Sciatic nerve (tissue), 2 donors: ENCODE measurements around the gene TMSB4X. TPM values are rescaled to one million over a fixed set of nuclear protein-coding genes. Genes with fewer than 3 reads are reported as not detected.
"Not testable (repeated sequence)": the region's sequence is repeated elsewhere in the genome, so short reads cannot be mapped to it uniquely, and the experiment has no call there.

Source experiments
- ATAC-seq: fragments of 200-7000 bp; cut with Tn5 transposase; one replicate; pipeline ENCODE4 v1.9.1; 2020; ENCODE audit warnings: mild to moderate bottlenecking, moderate library complexity
- DNase-seq: peaks from one replicate; pipeline ENCODE4 v3.0.0-alpha.2; 2020; ENCODE audit warnings: low spot score
- intact Hi-C: fragments of 100-400 bp; cut with DNase I; formaldehyde crosslinking; loops from one replicate; pipeline ENCODE4 v1.14.2; 2022
- total RNA-seq: library from RNA; stranded (reverse); fragmentation: NEBNext Ultra II Directional; extraction: Animal tissue kit (Norgen Biotek cat#: 25700); gene quantifications from one replicate; pipeline ENCODE4 v1.2.1, GENCODE V29; 2021
- donor health status: DM: no; HTN: no; CAD: no.
- donor health status: DM: no; HTN: no; CAD: no.

TMSB4X gene
- total RNA-seq, 1 donor from 2014 or later = 3,078 TPM

DNA sequence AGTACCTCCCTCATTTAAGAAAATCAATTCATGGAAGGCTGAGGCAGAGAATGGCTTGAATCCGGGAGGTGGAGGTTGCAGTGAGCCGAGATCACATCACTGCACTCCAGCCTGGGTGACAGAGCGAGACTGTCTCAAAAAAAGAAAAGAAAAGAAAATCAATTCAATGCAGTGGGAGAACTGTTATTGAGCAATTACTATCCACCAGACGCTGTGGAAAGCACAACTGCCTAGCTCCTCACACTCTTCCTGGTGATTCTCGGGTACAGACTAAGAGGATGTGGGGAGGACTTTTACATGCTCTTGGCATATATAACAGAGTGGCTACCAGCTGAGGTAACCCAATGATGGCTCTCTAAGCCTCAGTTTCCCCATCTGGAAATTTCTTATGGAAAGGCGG is 2.7 kb upstream of the TMSB4X start:
- intact Hi-C loops = loop anchor here (10.0 kb wide), 1 partner anchor 513 kb away; no protein-coding TSS in a partner anchor
- ATAC-seq (no peak), DNase-seq (no peak)

DNA sequence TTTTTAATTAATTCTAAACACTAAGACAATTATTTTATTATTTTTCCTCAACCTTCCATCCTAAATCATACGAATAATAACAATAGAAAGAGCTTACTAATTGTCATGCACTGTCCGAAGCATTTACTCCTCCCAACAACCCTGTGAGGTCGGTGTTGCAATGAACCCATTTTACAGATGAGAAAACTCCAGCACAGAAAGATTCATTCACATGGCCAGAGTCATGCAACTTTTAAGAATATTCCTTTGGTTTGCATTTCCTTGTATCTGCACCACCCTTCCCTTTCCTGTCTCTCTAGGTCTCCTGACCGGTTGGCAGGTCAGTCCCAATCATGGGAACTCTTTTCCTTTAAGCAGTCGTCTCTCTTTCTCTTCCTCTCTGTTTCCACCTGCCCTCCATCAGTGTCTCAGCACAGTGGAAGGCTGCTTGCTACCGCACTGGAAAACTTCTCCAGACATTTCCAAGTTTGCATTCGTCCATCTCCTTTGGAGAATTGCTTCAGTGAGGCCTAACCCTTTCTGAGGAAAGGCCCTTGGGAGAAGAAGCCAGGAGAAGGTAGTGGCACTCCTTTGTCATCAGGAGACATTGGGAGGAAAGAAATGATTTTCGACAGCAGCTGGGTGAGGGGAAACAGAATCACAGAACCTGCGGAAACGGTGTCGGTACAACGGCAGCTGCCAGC is 1.9 kb upstream of the TMSB4X start:
- no peak for ATAC-seq
- DNase-seq = no peak
- intact Hi-C loops = loop anchor here (10.0 kb wide), 1 partner anchor 512 kb away; no protein-coding TSS in a partner anchor

DNA sequence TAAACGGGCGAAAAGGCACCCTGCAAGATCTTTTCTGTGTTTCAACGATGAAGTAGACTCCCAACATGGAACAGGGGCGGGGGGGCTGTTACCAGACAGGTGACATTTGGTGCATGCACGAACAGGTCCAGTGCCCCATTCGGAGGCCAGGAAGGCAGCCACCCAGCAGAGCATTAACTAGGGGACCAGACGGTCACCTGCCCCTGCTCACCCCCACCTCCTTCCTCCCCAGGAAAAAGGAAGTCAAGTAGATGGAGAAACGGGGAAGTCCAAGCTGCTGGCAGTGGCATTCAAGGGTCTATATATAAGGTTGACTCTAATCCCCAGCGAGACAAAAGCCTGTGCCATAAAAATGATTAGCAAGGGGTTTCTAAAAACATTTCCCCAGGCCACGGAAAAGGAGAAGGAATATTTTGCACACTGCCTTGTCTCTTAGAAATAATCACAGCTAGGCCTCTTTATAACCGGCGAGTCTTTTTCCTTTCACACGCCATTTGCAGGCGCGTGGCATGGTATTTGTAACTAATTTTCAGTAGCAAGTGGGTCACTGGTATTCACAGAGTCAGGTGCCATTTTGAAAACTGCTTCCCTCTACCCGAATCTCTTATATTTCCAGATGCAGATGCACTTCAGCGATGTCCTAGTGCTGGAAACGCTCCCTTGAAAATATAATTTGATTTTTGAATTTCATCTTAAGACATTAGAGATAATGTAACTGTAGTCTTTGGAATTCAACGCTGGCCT is 1.2 kb upstream of the TMSB4X start:
- ATAC-seq (no peak), DNase-seq (peak; percentile 65)
- intact Hi-C loops = loop anchor here (10.0 kb wide), 1 partner anchor 511 kb away; no protein-coding TSS in a partner anchor

DNA sequence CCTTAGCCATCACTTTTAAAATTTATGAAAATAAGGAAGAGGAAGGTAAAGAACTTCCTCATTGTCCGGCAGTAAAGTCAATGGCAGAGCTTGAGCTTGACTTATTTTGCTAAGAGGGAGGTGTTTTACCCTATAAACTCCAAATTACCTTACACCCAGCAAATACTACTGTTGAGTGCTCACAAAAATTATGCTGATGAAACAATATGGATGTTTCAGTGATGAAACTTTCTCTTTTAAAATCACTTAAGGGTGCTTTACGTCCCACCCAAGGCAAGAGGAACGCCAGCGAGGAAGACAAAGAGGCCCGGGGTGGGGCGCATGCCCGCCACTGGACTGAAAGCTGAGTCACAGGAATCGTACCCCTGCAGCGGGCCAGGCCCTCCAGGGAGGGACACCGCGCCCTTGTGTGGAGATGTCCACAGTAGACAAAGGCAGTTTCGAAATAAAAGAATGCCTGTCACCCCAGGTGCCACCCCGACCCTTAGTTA is 560 bp upstream of the TMSB4X start:
- DNase-seq (peak; percentile 74), ATAC-seq (peak; percentile 58)
- intact Hi-C loops = loop anchor here (10.0 kb wide), 1 partner anchor 510 kb away; no protein-coding TSS in a partner anchor

DNA sequence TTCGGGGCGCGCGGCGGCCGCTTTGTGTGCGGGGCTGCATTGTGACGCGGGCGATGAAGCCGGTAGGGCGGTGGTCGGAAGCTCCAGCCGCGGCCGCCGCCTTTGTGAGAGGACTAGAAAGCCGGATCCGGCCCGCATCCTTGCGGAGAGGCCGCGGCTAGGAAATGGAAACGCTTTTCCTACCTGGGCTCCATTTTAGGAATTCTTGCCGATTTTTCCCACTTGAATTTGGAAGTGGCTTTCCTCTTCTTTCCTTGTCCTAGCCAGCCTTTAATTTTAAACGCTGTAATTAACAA is 708 bp downstream of the TMSB4X start:
- DNase-seq (peak; percentile 66), ATAC-seq (peak; percentile 11)
- intact Hi-C loops = loop anchor here (10.0 kb wide), 1 partner anchor 509 kb away; no protein-coding TSS in a partner anchor

DNA sequence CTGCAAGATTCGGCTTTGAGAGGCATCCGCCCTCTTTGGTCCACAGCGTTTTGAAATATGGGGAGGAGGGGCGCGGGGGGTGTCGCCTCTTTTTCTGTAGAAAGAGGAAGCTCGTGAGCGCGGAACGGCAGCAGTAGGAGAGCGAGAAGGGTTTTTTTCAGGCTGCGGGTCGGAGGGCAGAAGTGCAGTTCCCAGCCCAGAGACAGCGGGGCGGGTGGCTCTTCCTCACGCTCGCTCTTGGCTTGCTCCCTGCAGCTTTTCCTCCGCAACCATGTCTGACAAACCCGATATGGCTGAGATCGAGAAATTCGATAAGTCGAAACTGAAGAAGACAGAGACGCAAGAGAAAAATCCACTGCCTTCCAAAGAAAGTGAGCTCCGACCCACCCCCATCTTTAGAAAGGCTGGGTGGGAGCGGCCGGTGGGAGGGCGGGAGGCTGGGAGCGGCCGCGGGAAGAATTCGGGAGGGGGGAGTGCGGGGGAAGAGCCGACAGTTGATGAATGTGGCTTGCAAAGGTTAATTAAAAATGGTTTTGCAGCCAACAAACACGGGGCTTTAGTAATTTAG is 1.2 kb downstream of the TMSB4X start:
- intact Hi-C loops = loop anchor here (10.0 kb wide), 1 partner anchor 509 kb away; no protein-coding TSS in a partner anchor
- DNase-seq (peak; percentile 67), ATAC-seq (peak; percentile 41)

DNA sequence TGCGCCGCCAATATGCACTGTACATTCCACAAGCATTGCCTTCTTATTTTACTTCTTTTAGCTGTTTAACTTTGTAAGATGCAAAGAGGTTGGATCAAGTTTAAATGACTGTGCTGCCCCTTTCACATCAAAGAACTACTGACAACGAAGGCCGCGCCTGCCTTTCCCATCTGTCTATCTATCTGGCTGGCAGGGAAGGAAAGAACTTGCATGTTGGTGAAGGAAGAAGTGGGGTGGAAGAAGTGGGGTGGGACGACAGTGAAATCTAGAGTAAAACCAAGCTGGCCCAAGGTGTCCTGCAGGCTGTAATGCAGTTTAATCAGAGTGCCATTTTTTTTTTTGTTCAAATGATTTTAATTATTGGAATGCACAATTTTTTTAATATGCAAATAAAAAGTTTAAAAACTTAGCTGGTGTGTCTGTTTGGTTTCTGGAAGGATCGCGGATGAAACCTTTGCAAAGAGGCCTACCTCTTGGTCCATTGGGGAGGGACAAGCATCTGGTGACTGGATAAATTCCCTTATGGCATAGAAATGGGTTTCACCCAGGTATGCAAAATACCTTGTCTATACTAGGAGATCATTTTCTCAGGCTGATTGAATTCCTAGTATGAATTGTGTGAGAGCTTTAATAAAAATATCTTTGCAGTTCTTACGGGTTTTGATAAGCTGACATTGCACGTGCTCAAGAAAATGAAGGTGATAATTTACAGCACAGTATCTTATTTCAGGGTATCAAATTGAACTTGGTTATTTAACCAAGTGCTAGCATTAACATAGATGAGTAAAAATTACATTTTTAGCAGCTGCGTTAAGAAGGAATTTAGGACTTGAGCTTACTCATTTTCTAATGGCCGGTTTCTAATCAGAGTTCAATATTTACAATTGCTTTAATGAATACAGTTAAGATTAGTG is 2.2 kb downstream of the TMSB4X start:
- not testable (repeated sequence) for DNase-seq, ATAC-seq
- intact Hi-C loops = loop anchor here (10.0 kb wide), 1 partner anchor 508 kb away; no protein-coding TSS in a partner anchor

DNA sequence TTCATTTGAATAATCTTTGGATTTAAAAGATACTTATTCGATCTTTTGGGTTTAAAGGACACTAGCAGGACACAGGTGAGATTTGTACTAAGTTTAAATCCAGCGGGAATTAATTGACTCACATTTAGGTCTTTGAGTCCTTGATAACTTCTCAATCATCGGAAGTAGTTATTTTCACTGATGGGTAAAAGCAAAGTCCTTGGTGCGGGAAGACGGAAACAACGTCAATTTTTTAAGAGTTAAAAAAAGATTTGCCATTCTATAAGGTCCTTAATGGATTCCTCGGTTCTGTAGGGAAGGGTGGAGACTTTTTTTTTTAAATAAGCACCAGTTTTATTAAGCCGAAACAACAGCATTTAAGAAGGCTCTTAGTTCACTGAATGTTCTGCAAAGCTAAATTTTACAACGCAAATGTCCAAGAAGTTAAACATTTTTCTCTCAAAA is 2.9 kb downstream of the TMSB4X start:
- intact Hi-C loops = loop anchor here (10.0 kb wide), 1 partner anchor 507 kb away; no protein-coding TSS in a partner anchor
- ATAC-seq (no peak), DNase-seq (no peak)

DNA sequence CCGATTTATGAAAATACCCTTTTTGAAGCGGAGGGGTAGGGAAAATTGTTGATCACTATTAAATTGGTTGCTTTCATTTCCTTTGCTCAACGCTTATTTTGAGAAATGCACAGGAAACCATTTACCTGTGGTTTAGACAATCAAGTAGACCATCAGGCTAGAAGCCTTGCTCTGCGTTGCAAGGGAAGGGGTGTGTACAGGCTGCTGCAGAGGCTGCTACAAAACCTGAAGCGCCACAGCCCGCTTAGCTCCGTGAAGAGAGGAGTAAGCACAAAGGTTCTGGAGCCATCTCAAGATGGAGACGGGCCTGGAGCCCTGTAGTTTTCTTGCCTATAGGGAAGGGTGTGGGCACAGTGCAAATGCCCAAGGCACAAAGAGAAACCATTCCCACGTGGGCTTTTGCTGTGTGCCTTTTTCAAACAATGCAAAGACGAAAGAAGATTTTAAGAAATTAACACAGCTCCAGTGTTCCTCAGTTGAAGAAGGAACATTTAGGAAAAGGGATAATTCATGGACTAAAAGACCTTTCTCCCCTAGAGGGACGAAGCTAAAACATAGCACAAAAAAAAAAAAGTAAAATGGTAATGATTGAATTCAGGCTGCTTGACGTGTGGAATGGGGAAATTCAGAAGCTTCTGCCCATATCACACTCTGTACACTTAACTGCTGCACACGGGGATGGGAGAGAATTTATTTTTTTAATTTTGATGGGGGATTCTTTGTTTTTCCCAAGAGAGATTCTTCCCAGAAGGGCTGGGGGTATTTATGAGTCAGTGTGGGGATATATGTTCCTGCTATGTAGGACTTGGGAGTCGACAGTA is 3.5 kb downstream of the TMSB4X start:
- intact Hi-C loops = loop anchor here (10.0 kb wide), 1 partner anchor 506 kb away; no protein-coding TSS in a partner anchor
- peak; percentile 35 for ATAC-seq
- peak; percentile 70 for DNase-seq

DNA sequence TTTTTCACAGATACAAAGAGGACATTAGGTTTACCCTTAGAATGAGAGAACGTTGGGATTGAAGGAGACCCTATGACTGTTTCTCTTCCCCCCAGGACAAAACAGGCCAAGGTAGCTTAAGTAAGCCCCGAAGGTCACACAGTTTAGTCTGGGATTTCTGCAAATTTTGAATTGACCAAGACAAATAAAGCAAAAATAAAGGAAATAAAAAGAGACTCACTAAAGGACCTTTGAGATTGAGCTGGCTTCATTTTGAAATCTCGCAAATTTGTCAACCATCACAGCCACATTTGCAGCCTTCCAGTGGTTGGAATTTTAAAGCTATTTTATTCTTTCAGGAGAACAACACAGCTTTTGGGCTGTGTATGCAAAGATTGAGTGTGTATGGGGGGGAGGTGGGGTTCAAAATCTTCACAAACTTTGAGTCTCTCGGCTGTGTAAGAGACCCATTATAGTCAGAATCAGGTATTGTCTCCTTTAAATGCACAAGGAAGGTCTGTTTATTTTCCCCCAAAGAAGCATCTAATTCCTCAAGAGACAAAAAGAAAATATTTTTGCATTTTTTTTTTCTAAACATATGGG is 4.2 kb downstream of the TMSB4X start:
- no peak for ATAC-seq

DNA sequence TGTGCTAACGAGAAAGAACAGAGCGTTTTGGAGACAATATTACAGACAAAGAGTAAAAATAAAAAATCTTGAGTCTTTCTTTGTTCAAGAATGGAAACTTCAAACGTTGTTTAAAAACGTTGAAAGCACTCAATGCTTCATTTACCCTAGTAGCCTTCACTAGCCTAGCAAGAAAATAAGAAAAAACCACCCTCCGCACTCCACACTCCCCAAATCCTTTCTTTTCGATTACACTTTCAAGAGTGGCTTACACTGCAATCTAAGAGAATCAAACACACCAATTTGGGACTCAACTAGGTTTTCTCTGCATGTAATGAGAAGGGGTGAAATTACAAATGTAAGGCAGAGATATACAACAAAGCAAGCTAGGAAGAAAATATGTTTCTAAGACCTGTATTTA is 4.7 kb downstream of the TMSB4X start:
- no peak for ATAC-seq
- no peak for DNase-seq
- intact Hi-C loops = loop anchor here (10.0 kb wide), 1 partner anchor 505 kb away; no protein-coding TSS in a partner anchor

More for the DNA sequence above, 4.2 kb downstream of the TMSB4X start:
- intact Hi-C loops = loop anchor here (10.0 kb wide), 1 partner anchor 506 kb away; no protein-coding TSS in a partner anchor
- no peak for DNase-seq

DNA sequence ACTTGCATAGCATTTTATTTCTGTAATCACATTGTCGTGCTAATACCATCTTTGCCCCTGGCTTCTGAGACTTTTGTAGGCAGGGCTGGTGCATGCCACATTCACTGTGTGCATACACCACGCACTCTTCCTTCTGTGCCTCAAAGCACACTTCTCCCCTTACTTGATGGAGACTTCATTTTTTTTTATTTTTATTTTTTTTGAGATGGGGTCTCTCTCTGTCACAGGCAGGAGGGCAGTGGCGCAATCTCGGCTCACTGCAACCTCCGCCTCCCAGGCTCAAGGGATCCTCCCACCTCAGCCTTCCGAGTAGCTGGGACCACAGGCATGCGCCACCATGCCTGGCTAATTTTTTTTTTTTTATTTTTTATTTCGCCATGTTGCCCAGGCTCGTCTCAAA is 5.1 kb downstream of the TMSB4X start:
- DNase-seq, ATAC-seq, intact Hi-C loops: not testable (repeated sequence)

DNA sequence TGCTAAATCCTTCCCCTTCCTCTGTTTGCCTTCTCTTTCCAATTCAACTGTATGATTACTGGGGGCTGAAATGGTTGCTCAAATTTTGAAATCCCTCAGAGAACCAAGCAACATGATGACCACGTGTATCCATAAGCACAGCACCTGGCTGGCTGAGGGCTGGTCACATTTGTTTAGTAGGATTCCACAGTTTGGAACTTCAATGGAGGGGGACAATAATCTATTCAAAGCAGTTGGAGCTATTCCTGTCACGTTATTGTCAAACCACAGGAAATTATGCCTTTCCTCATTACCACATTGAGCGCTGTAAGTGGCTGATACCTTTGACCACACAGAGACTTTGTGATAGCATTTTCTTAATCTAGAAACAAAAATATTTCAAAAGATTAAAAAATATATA is 7.0 kb downstream of the TMSB4X start:
- DNase-seq (no peak), ATAC-seq (no peak)
- intact Hi-C loops = no loop called here

DNA sequence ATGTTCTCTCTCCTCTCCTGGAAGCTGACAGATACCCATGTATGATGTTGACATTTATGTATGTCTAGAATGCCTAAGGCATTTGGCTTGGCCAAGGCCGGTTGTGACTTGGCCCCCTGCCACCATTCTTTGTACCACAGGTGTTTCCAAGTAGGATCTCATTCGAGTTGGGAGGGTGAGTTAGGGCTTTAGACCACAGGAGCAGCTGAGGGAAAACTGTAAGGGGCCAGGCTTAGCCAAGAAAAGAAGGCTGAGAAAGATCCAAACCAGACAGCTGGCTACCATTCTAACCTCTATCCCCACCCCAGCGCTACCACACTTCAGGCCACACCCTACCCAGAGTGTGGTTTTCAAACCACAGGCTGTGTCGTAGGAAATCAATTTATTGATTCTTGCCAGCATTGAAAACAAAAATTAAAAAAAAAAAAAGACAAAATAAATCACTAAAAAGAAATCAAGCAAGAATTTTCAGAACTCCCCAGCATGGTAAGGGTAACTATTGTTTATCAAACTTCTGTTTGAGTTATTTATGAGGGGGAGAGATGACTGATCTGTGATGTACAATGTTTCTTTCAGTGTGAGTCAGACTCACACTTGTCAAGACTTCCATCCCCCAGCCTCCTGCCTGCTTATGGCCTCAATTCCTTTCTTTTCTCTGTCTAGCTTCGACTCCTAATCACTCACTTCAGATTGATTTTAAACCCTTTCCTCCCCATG is 9.9 kb downstream of the TMSB4X start:
- DNase-seq = no peak
- intact Hi-C loops = no loop called here
- peak; percentile 26 for ATAC-seq

DNA sequence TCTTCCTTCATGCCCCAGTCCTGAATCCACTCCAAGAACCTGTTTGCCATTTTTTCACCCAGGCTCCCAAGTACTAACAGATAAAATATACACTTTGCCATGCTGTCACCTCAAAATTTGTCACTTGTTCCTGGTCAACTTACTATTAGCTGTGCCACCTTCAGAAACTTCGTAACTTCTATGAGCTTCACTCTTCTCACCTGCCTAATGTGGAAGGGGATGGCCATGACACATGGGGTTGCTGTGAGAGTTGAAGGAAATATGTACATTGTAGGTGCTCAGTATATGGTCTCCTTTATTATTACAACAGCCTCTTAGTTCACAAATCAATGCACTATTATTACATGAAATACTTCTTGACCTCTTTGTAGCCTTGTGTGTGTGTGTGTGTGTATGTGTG is 10.4 kb downstream of the TMSB4X start:
- ATAC-seq (no peak), DNase-seq (no peak)
- intact Hi-C loops = no loop called here

DNA sequence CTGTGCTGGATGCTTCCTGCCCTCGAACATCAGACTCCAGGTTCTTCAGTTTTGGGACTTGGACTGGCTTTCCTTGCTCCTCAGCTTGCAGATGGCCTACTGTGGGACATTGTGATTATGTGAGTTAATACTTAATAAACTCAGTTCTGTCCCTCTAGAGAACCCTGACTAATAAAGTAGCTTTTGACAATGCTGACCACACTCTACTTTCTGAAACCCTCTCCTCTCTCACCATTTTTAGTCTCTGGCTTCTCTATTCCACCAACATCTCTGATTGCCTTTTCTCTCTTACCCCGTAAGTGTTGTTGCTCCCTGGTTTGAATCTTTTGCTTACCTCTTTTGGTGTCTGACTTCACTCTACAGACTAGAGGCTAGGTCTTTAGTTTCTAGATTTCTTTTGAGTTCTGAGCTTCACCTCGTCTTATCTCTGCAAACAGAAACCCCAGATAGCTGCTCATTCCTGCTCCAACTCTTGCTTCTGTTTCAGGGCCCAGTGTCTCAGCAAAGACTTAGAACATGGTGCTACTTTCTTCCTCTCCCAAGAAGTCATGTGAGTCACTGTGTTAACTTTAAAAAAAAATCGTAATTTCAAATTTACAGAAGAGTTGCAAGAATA is 11.4 kb downstream of the TMSB4X start:
- DNase-seq = no peak
- intact Hi-C loops = no loop called here
- no peak for ATAC-seq
